ENCODE measurements around the gene TMEM47.

DNA sequence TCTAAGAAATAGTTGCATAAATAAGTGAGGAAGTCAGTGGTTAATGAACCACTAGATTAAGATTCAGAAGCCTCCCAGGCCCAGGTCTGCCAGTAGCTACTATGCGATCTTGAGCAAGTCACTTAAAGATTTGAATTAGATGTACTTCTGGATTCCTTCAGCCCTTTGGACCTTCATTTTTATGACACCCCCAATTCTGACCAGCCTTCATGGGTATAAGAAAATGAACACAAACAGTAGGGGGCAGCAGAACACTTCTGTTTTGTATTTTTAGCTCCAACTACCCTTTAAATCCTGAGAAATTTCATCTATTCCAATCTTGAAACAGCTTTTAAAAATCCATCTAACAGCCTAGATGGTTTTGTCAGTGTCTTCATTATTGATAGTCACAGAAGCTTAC lies 19.0 kb downstream of the TMEM47 start:
- no peak for TF ChIP-seq SPI1 (IDR thresholded peaks at IDR 0.05; ENCODE audit: borderline replicate concordance, low read depth)
- peak; percentile 3 for TF ChIP-seq CTCF (IDR thresholded peaks at IDR 0.05; ENCODE audit: insufficient read depth, low read length)

All from HL-60 (cell line).